GM18861 (cell line): ENCODE measurements around the gene DIAPH3.
A peak's percentile ranks its signal among the peaks of the same experiment; 100 is the strongest.

ENCODE experiments used
- ATAC-seq: cut with Tn5 transposase; IDR thresholded peaks from one replicate; pipeline ENCODE4 v1.9.1; 2021; ENCODE audit not compliant: unreplicated experiment

Gene DIAPH3

GRCh38 chr13:60158321-60158801, 5.4 kb downstream of the DIAPH3 start:
- peak; percentile 76 for ATAC-seq

DNA sequence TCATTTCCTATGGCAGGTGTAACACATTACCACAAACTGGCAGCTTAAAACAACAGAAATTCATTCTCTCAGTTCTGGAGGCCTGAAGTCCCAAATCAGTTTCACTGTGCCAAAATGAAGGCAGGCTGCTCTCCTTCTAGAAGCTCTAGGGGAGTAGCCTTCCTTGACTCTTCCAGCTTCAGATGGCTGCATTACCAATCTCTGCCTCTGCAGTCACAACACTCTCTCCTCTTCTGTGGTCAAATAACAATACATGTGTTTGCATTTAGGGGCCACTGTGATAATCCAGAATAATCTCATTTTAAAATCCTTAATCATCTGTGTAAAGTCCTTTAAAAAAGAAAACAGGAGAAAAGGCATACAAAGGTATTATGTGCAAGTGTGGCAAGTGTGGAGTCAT, 7.8 kb downstream of the DIAPH3 start:
- no peak for ATAC-seq

GRCh38 chr13:60152904-60153303, 10.8 kb downstream of the DIAPH3 start:
- ATAC-seq: no peak

DNA sequence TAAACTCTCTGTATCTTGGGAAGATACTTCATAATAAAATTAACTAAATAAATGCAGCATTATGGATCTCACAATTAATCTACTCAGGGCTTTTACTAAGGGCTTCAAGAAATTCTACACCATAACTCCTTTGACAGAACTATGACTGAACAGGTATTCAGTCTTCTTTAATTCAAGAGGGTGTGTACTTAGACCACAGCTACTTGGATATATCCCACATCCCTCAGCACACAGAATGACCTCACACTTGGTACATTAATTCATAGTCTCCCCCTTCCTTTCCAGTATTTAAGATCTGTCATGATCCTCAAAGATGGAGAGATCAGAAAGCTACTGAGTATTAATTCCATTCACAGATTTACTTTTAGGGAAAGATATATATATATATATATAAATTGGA, 11.6 kb downstream of the DIAPH3 start:
- ATAC-seq: no peak

GRCh38 chr13:60150538-60150937, 13.2 kb downstream of the DIAPH3 start:
- ATAC-seq: no peak

GRCh38 chr13:60148918-60149317, 14.8 kb downstream of the DIAPH3 start:
- ATAC-seq: no peak

- no peak for ATAC-seq
These were observed 16.4 kb downstream of the DIAPH3 start for GRCh38 chr13:60147361-60147760.

GRCh38 chr13:60146471-60146870, 17.3 kb downstream of the DIAPH3 start:
- ATAC-seq: no peak

GRCh38 chr13:60143775-60144174, 20.0 kb downstream of the DIAPH3 start:
- ATAC-seq: no peak

GRCh38 chr13:60139272-60139671, 24.5 kb downstream of the DIAPH3 start:
- no peak for ATAC-seq

DNA sequence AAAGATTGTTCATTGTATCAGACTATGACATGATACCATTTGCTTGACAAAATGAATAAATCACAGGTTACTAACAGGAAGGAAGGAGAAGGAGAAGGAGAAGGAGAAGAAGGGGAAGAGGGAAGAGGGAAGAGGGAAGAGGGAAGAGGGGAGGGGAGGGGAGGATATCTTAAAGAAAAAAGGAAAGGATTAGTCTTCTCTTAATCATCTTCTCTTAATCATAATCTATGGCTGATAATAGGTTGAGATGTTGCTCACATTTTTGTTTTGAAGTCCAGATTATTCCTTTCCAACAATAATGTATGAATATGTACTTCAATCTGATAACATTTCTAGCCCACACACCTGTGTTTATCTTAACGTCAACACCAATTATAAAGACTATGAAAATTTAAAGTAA, 25.1 kb downstream of the DIAPH3 start:
- no peak for ATAC-seq

GRCh38 chr13:60137911-60138560, 25.7 kb downstream of the DIAPH3 start:
- no peak for ATAC-seq

DNA sequence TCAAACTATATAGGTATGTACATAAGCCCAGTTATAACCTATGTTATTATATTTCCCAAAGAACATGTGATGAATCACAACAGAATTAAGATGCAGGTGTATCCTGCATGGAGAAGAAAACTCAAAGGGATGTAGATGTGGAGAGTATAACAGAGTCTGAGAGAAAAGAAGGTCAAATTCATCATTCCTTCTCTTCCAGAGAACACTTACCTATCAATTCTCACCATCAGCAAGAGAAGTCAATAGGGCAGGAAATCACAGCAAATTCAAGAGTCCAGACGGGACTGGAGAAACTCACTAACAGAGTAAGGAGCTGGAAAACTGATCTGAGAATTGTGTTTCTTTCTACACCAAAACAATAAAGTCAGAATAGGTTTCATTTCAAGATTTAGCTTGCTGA, 28.4 kb downstream of the DIAPH3 start:
- no peak for ATAC-seq

DNA sequence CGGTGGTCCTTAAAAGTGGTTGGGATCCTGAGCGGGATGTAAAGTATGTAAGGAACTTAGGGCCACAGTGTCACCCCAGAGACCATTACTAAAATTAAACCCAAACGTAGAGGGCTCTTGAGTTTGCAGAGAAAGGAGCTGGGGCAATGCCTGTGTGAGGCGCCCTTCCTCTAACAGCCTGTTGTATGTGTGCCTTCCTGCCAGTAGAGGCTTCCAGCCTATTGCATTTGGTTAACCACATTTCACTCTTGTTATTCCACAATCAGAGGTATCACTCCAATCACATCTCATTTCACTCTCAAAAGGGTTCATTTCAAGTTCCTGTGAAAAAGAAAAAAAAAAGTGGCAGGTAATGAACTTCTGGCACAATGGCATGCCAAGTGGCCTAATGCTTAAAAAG, 29.4 kb downstream of the DIAPH3 start:
- ATAC-seq: peak; percentile 49

DNA sequence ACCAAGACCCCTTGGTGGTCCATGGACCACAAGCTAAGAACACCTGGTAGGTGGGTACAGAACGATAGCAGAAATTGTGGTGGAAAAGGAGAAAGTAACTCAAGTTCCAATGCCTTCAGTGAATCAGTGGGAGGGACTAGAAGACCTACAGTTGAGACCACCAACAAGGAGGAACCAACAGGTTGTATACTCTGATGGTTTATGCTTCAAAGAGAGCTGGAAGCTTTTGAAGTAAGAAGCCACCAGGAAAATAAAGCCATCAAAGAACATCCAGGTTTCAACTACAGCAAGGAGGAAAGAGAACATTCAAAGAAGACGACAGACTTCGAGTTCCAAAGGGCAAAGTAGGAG, 42.4 kb downstream of the DIAPH3 start:
- ATAC-seq: no peak

- ATAC-seq: no peak
These were observed 43.0 kb downstream of the DIAPH3 start for GRCh38 chr13:60120617-60121336.

- no peak for ATAC-seq
These were observed 44.9 kb downstream of the DIAPH3 start for GRCh38 chr13:60118696-60119400.

- no peak for ATAC-seq
These were observed 49.2 kb downstream of the DIAPH3 start for GRCh38 chr13:60114499-60115028.

GRCh38 chr13:60112771-60113170, 51.0 kb downstream of the DIAPH3 start:
- no peak for ATAC-seq

DNA sequence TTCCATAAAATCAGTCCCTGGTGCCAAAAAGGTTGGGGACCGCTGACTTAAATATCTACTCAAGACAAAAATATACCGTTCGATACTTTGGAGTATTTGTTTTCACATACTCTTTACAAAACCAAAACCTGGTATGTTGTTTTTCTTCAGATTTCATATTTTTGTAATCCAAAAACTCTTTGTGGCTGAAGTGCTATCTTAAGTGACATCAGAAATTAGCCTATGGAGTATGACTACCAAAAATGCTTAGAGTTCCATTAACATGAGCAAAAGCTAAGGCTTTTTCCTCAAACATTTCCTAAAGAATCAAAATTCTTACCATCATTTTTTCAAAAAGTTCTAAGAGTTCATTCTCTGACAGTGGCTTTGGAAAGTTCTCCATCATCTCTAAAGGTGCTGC, 52.0 kb downstream of the DIAPH3 start:
- ATAC-seq: no peak

DNA sequence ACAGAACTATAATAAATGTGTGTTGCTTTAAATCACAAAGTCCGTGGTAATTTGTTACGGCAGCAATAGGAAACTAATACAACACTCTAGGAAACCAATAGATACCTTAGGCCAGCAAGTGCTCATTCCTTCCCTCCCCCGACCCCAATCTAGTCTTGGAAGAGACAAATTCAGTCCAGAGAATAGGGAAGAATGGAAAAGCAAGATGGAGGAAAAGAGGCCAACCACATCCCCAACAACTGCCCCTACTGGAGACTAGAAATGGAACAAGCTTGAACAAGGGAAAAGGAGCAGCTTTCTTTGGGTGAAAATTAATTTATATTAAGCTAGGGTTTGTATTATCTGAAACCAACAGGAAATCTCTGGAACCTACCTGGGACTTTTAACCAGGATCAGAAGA, 54.4 kb downstream of the DIAPH3 start:
- no peak for ATAC-seq

GRCh38 chr13:60108589-60108988, 55.1 kb downstream of the DIAPH3 start:
- no peak for ATAC-seq
